SW 1271 (cell line): ENCODE data around the gene RFX1.
"Not testable (repeated sequence)": the region's sequence is repeated elsewhere in the genome, so short reads cannot be mapped to it uniquely, and the experiment has no call there.

Experiments used
- DNase-seq, 2 experiments: peaks; one replicate each; lab custom pipeline; 2025; lab: John Stamatoyannopoulos, UW

The RFX1 gene

DNA sequence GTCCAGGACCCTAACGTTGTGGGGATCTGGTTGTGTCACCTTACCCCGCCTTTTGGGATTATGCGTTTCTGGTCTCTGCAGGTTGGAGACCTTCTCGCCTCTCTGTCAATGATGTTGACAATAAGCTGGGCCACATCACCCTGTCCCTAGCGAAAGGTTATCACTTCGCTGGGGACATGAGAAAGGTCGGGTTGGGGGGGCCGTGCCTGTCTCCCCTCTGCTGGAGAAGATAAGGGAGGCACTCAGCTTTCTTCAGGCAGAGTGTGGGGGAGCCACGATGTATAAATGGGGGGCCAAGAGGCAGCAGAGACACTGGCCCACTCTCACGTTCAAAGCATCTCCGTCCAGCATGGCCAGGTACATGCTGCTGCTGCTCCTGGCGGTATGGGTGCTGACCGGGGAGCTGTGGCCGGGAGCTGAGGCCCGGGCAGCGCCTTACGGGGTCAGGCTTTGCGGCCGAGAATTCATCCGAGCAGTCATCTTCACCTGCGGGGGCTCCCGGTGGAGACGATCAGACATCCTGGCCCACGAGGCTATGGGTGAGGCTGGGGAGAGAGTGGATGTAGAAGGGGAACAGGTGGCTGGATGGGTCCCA is 21.8 kb upstream of the RFX1 start, which contains the start of gene RLN3:
Gene RLN3 (plus strand): TSS at position 293 of the 595 bp plus-strand sequence. CDS start 57 bp downstream, at position 350.
- no peak for DNase-seq

- not testable (repeated sequence) for DNase-seq
Observed at GRCh38 chr19:14026652-14027192, 20.6 kb upstream of the RFX1 start.

DNA sequence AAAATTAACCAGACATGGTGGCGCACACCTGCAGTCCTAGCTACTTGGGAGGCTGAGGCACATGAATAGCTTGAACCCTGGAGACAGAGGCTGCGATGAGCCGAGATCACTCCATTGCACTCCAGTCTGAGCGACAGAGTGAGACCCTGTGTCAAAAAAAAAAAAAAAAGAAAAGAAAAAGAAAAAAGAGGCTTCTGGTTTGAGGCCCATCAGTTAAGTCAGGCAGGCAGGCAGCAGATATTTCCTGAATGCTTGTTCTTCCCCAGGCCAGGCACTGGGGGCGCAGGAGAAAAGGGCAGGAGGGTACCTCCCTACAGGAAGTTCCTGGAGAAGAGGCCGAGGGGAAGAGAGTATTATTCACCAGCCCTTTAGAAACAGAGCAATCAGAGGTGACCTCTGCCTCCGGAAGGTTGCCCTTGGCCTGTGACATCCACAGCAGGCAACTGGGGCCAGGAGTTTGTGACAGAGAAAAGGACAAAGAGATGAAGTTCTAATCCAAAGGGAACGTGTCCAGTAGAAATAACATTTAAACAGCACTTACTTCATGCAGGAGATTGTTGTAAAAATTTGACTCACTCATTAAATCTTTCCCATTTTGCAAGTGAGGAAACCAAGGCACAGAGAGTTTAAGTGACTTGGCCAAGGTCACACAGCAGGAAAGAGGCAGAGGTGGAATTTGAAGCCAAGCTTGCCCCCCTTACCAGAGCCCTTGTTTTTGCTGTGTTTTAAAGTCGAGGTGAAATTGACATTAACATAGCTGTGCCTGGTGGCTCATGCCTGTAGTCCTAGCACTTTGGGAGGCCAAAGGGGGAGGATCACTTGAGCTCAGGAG is 17.5 kb upstream of the RFX1 start:
- peak; percentile 50 to 80 for DNase-seq

DNA sequence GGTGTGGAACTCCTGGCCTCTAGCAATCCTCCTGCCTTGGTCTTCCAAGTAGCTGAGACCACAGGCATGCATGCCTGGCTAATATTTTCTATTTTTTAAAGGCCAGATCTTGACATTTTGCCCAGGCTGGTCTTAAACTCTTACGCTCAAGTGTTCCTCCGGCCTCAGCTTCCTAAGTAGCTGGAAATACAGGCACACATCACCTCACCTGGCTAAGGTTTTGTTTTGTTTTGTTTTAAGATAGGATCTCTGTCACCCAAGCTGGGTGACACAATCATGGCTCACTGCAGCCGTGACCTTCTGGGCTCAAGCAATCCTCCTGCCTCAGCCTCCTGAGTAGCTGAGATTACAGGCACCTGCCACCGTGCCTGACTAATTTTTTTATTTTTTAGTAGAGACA is 16.3 kb upstream of the RFX1 start:
- DNase-seq, result no peak

DNA sequence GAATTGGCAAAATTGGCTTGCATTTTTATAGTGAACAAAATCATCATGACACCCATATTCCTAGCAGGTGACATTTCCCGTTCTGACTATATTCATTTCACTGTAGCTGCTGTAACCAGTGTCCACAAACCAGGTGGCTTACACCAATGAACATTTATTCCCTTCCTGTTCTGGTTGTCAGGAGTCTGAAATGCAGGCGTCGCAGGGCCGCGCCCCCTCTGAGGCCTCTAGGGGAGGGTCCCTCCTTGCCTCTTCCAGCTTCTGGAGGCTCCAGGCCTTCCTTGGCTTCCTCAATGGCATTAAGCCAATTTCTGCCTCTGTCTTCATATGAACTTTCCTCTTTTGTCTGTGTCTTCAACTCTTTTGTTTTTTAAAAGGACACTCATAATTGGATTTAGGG is 15.4 kb upstream of the RFX1 start:
- no peak for DNase-seq

- not testable (repeated sequence) for DNase-seq
Observed at GRCh38 chr19:14019739-14020138, 13.6 kb upstream of the RFX1 start.

GRCh38 chr19:14019100-14019499 is 13.0 kb upstream of the RFX1 start:
- DNase-seq, result no peak

DNA sequence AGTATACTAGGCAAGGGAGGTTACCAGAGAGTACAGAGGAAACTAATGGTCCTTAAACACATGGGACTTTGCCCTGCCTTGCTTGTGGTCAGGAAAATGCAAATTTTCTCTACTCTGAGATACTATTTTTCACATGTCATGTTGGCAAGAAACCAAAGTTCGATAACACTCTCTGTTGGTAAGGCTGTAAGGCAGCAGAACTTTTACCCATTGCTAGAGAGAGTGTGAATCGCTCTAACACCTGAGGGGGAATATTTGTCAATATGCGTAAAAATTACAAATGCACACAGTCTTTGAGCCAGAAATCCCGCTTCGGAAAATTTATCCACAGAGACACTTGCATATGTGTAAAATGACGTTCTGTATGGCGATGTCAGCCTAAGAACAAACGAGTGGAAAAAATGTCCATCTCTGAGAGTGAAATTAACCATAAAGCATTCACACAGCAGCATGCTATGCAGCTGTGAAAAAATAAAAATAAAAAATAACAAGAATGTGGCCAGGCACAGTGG is 9.5 kb upstream of the RFX1 start:
- DNase-seq, result no peak

DNA sequence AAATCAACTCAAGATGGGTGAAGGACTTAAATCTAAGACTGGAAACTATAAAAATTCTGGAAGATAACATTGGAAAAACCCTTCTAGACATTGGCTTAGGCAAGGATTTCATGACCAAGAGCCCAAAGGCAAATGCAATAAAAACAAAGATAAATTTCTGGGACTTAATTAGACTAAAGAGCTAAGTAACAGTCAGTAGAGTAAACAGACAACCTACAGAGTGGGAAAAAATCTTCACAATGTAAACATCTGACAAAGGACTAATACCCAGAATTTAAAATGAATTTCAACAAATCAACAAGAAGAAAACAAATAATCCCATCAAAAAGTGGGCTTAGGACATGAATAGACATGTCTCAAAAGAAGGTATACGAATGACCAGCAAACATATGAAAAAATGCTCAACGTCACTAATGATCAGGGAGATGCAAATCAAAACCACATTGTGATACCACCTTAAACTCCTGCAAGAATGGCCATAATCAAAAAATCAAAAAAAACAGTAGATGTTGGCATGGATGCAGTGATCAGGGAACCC is 6.3 kb upstream of the RFX1 start:
- DNase-seq, result no peak

- no peak for DNase-seq
Observed at GRCh38 chr19:14006766-14007562, 844 bp upstream of the RFX1 start.

GRCh38 chr19:14005349-14006084 is 603 bp downstream of the RFX1 start:
- peak; percentile 33 to 67 for DNase-seq

- DNase-seq, result no peak
Observed at GRCh38 chr19:14004619-14005348, 1.3 kb downstream of the RFX1 start.

GRCh38 chr19:14003251-14004055 is 2.7 kb downstream of the RFX1 start:
- no peak for DNase-seq

- no peak for DNase-seq
Observed at GRCh38 chr19:14002571-14003250, 3.4 kb downstream of the RFX1 start.

- DNase-seq, result no peak
Observed at GRCh38 chr19:14000691-14001375, 5.3 kb downstream of the RFX1 start.

DNA sequence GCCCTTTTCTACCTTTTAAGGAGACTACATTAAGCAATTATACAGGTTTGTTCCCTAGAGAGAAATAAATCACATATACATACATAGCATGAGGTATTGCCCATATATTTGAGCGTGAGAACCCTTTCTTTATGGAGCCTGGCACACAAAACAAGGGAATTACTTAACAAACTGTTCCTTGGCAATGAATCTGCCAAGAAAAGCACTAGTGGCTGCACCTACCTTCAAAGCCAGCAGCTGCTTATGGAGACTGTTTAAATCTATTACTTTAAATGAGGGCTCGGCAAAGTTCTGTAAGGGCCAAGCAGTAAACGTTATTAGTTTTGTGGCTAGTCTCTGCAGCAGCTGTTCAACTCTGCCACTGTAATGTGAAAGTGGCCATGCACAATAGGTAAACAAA is 7.0 kb downstream of the RFX1 start:
- DNase-seq, result no peak

DNA sequence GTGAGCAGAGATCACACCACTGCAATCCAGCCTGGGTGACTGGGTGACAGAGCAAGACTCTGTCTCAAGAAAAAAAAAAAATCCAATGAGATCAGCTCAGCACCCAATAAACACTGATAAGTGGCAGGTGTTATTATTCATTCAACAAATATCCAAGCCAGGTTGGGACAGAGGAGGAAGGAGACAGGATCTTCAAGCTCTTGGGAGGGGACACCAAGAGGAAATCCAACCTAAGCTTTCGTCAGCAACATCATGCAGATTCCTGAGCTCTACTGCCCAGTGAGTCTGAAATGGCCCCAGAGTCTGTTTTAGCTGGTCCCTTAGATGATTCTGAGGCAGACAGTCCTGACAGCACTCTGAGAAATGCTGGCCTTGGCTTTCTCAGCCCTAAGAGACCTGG is 7.7 kb downstream of the RFX1 start:
- DNase-seq, result no peak

DNA sequence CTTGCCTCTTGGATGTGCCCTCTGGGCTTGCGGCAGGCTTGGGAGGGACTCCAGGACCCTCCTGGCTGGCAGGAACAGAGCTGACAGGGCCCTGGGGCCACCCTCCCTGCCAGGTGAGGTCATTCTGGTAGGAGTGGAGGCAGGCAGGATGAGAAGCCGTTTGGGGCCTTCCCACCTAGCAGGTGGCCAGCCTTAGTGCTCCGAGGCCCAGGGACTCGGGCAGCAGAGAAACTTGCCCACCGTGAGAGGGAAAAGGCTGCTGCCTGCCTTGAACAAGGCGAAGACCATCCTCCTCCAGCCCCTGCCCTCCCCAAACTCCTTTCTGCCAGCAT is 8.5 kb downstream of the RFX1 start:
- no peak for DNase-seq
